ENCODE data around the gene APOA4.

APOA4 gene

DNA sequence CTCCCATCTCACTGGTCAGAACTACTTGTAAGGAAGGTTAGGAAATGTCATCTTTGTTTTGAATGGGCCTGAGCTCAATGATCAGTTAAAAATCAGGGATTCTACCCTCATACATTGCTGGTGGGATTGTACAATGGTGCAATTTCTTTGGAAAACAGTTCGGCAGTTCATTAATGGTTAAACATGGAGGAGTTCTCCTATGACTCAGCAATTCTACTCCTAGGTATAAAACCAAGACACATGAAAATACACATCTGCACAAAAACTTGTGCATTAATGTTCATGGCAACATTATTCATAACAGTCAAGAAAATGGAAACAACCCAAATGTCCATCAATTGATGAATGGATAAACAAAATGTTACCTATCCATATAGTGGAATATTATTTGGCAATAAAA is 26.6 kb downstream of the APOA4 start:
- no peak for DNase-seq

DNA sequence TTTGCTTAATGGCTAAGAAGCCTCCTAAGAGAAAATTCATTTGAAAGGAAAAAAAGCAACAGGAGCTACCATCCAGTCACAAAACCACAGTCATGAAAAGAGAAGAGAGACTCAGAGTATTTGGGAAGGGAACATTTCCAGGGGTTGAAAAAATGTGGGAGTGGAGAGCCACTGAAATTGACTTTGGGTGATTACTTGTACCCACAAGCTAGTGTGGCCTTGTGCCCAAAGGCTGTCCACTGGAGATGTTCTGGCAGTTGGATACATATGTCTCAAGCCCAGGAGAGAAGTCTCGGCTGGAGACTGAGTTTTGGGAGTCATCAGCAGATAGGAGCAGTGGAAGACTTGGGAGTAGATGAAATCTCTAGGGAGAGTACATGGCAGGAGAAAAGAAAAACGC is 28.3 kb downstream of the APOA4 start:
- no peak for DNase-seq

DNA sequence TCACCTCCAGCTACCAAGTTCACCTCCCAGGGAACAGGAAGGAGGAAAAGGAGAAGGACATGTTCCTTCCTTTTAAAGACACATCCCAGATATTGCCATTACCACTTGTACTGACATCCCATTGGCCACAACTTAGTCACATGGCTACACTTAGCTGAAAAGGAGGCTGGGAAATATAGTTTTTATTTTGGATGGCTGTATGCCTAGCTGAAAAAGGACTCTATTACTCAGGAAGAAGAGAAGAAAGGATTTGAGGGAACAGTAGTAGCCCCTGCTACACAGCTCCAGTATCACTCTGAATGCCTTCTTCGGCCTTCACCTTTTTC is 29.4 kb downstream of the APOA4 start:
- DNase-seq, result no peak

DNA sequence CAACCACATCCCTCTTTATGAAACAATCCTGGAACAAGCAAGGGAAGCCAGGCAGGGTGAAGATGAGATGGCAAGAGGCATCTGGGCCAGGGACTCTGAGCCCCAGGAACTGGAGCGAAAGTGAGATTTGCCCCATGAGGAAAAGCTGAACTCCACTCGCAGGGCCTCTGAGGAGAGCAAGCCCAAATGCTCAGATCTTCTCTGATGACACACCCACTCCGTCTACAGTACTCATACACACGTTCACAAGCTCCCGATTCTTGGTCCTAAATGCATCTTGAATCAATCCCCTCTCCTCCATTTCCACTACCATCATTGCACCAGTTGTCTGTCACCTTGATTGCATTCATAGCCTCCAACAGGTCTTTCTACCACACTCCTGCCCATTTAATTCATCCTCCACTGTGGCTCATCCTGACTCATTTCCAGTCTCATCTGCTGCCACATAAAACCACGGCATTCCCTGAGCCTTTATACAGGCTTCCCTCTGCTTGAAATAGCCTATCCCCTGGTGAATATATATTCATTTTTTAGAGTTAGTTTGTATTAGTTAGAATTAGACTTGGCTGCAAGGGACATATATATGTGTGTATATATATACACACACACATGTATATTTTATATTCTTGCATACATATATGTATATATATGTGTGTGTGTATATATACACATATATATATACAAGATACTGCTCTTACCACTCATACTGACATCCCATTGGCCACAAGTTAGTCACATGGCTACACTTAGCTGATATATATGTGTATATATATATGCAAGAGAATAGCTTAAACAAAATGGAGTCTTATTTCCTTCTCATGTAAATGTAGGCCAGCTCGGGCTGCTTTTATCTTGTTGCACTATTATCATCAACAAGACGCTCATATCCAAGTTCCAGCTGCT is 30.0 kb downstream of the APOA4 start:
- no peak for DNase-seq

DNA sequence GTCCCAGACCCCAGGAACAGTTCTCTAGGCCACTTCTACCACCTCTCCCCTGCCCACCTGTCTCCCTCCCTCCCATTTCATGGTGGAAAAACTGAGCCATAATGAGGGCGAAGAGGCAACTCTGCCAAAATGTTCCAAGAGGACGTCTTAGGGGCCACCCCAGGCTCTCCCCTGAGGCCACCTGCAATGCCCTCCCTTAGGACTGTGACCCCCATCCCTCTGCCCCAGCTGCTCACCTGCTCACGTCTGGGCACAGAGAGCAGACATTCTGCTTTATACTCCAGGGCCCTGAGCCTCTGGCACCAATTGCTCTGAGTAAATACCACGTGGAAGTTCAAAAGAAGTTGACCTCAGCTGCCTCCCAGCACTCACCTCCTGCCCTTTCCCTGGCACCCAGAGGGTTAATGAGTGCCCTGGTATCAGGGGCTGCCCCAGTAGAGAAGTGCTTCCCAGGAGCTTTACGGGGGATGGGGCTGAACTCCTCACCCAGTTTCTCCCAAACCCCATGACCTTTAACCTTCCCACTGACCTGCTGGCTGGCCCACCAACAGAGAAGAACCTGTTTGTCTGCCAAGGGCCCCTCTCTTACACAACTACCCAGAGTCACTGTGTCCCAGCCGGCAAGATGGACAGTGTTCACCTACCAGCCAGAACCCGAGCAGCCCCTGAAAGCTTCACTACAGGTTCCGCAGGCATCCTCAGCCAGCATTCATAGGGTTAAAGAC is 30.8 kb downstream of the APOA4 start:
- DNase-seq, result no peak

DNA sequence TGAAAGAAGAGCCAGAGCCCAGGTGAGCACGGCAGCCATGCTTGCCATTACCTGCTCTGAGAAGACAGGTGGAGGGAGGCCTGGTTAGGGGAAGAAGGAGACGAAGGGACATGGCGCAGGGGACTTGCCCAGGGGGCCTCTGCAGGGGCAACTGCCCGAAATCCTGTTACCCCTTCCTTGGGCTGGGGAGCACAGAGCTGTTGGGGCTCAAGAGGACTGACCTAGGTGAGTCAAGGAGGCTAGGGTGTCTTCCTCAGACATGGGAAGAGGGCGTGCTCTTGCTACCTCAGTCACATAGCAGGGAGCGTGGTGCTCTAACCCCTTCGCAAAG is 31.3 kb downstream of the APOA4 start, which contains the start of gene APOA5:
APOA5 (minus strand) TSS at position 67 of the 331 bp plus-strand sequence; CDS start at position 48, 19 bp downstream.
- no peak for DNase-seq

DNA sequence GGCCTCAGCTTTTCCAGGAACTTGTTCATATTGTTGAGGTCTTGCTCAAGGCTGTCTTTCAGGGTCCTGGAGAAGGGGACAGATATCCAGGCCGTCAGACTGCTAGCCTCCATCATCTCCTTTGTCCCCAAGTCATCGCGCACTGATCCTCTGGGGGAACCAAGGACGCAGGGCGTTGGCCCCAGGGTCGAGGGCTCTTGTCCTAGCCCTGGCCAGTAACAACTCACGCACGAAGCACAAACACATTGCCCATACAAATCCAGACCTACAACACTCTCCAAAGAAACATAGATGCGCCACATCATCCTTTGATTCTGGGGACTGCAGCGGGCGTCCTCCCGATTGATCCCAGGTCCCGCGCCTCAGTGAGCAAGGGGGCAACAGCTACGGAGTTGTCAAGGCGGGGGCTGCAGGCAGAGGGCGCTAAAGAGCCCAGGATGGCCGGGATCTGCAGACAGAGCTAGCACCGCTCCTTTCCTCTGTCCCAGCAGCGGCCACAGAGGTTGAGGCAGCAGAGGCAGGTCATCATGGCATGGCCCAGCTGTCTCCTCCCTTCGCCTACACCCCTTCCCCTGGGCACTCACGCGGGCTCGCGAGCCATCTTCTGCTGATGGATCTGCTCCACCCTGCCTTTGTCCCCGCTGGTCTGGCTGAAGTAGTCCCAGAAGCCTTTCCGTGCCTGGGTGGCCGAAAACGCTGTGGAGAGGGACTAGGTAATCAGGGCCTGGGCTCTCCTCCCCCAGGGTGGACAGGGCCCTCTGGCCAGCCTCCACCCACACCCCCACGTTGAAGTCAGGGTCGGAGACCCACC is 31.9 kb downstream of the APOA4 start:
- DNase-seq, result peak; percentile 78

DNA sequence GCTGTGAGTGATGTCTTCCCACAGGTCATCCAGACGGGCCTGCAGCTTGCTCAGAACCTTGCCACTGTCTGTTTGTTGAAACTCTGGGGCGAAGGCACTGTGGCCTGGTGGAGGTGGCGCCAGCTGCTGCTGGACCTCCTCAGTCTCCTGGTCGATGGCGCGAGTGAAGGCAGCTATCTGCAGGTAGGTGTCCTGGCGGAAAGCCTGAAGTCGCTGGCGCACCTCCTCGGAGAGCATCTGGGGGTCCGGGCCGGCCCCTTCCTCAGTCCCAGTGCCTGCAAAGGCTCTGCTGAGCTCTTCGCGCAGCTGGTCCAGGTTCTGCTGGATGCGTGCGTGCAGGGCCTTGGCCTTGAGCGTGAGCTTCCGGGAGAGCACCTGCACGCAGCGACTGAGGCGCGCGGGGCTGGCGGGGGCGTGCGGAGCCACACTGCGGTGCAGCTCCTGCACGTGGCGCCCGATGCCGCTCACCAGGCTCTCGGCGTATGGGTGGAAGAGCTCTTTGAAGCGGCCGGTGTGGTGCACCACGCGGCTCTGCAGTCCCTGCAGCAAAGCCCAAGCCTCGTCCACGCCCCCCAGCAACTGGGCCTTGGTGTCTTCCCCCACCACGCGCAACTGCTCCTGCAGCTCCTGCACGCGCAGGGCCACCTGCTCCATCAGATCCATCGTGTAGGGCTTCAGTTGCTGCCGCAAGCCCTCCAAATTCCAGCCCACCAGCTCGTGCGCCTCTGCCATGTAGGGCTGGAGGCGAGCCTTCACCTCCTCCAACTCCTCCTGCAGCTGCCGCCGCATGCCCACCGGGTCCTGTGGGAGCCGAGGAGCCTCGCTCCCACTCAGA is 32.7 kb downstream of the APOA4 start:
- DNase-seq, result no peak

DNA sequence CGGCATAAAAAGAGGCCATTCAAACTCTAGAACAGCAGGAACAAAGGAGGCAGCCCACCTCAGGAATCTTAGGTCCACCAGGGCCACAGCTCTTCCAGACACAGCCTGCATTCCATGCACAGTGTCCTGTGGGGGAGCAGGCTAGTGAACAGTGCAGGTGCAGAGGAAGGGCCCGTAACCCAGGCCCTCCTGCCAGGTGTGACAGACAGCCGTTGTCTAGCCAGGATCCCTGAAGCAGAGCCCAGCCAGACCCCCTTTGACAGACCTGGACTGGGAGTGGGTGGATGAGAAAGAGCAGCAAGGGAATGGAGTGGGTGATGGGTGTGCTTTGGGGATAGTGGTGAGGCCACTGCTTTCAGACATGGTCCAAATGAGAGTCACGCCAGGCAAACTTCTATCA is 34.1 kb downstream of the APOA4 start:
- no peak for DNase-seq

DNA sequence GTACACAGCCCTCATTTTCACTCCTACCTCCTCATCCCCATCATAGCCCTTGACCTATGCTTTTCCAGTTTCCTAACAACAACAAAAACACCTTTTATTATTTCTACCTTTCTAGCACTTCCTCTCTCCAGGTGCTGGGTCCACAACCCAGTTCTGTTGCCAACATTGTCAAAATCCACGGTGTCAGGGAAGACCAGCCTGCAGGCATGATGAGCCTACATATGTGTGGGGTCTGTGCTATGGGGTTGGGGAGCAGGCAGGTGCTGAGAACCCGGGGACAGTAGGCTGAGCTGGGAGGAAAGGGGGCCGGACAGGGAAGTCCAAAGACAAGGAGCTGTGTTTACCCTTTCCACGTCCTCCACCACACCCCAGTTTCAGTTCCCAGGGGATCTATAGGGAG is 34.6 kb downstream of the APOA4 start:
- DNase-seq, result no peak

DNA sequence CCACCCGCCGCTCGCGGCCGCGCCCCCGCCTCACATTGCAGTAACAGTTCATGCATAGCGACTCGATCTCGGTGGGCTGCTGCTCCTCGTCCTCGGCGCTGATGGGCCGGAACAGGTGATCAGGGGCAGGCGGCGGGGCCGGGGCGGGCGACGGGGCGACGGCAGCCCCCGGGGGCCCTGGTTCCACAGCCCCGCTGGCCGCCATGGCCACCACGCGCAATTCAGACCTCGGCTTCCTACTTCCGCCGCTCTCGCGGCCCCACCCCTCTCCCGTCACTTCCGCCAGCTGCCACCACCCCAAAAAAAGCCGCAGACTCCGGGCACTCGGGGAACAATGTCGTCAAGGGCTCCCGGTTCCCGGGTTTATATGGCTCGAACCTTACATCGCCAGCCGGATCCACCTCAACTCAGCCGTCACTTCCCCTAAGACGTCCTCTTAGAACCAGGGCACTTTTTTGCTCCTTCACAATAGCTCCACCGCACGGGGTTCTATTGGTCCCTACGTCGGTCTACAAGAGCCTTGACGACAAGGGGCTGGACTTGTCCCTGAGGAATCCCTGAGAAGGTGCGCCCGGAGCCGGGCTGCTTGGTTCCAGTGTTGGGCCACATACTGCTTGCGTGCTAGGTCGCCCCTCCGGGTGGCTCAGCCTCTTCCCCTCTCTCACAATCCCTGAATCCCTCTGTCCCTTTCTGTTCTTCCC is 35.2 kb downstream of the APOA4 start, which contains the start of gene ZPR1:
ZPR1 (minus strand) TSS at position 238 of the 701 bp plus-strand sequence; CDS start at position 205, 33 bp downstream.
- peak; percentile 90 for DNase-seq

DNA sequence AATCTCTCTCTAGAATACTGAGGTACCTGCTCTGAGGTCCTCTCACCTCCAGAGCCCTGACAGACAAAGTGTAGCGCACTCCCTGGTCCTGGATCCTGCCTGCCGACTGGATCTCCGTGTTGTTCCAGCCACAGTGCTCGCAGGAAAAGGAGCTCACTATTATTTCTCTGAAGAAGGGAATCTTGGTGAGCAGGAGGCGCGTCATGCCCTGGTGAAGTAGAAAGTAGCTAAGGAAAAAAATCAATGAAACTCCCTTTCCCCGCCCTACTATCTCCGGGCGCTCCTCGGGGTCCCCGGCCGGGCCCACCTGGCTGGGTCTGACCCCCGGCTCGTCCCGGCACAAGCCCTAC is 35.7 kb downstream of the APOA4 start:
- no peak for DNase-seq

DNA sequence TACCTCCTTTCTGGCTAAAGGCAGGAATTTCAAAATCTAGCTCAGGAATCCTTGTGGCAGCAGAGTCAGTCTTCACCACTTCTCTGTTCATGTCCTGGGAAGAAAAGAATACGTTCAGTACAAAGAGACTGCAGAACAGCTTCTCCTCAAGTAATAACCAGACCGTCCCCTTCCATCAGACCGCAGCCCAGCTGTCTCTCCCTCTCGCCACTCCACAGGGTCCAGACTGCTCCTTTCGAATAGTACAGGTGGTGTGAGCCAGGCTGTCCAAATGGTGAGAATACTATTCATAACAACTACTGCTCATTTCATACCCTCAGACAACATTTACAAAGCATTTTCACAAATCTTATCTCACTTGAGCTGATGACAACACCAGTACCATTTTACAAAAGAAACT is 36.1 kb downstream of the APOA4 start:
- no peak for DNase-seq

DNA sequence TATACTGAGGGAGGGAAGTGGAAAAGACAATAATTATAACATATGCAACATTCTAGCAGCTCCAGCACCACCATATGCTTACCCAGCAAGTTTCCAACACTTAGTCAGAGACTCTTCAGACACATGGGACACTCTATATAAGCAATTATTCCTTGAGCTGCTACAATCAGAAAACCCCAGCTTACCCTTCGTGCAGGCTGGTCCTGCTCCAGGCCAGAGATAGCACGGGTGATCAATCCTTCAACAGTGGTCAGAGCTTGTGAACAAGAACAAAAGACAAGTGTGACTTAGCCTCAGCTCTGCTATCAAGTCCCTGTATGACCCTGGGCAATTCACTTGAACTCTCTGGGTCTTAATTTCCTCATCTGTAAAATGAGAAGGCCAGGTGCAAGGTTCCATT is 36.8 kb downstream of the APOA4 start:
- DNase-seq, result no peak

DNA sequence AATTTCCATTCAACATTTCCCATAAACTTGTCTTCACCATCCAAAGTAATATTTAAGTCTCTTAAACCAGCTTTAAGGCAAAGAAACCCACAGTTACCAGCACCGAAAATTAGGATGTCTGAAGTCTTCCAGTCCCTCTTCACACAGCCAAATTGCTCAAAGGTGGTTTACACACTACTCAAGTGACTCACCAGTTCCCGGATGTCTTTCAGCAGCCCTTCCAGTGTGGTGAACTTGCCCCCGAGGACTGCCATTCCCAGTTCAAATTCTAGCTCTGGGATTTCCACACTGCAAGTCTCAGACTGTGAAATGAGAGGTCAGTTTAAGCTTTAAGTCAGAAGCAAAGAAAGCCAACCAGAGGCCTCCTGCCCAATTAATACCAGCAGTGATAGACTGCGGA is 40.4 kb downstream of the APOA4 start:
- DNase-seq, result no peak

DNA sequence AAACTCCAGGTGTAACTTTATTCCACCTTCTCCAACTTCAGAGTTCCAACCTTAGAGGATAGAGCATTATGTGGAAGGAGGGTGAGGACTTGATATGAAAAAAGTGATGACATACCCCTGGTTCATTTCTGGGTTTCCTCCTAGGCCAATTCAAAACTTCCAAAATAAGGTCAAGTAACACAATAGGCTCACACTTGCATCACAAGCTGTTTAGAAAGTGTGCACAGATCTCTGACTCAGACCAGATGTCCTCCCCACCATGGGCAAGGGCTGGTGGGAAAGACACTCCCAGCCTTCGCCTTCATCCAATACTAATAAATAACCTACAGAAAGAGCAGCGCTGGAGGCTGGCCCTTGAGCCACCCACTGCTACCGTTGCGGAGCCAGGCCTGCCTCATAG is 44.5 kb downstream of the APOA4 start:
- no peak for DNase-seq

DNA sequence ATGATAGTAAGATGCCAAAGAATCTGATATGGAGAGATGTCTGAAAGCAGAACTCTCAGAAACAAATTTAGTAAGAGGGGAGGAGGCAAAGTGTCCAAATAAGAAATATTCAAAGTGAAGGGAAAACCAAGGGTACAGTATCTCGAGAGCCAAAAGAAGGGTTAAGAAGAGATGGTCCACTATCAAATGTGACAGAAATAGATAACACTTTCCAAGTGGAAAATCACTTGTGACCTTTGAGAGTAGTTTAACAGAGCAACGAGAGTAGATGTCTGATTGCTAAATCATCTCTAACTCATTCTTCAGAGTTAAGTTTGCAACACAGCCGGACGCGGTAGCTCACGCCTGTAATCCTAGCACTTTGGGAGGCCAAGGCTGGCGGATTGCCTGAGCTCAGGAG is 46.0 kb downstream of the APOA4 start:
- no peak for DNase-seq

DNA sequence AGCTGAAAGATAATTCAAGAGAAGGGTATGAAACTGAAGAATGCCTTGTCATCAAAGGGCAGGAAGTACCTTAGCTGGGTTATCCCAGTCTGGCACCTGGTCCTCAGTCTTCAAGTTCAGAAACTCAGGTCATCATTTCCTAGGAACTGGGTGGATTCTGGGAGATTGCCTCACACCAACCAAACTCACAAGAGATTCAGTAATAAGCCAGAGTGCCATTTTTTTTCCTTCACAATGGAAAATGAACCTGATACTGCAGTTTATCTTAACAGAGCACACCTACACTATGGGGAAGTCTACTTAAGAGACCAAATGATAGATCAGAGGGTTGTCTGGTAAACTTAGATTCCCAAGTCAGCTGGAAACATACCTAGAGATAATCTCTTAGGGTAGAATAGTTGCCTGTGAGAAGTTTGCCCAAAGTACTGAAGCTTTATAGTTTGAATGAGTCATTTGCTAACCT is 46.6 kb downstream of the APOA4 start:
- no peak for DNase-seq

DNA sequence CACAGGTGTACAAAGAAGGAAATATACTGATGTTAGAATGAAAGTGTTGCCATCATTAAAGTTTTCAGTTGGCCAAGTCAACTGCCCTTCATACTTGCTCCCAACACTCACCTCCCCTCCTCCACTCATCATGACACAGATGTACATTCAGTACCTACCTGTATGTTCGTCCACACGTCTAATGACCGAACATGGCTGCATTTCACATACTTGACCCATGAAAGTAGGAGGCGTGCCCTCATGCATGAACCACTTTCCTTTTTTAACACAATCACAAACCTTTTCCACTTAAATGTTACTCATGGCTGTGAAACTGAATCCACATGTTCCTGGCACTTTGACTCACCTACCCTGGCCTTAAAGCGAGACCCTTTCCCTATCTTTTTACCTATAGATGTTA is 47.1 kb downstream of the APOA4 start:
- DNase-seq, result no peak

DNA sequence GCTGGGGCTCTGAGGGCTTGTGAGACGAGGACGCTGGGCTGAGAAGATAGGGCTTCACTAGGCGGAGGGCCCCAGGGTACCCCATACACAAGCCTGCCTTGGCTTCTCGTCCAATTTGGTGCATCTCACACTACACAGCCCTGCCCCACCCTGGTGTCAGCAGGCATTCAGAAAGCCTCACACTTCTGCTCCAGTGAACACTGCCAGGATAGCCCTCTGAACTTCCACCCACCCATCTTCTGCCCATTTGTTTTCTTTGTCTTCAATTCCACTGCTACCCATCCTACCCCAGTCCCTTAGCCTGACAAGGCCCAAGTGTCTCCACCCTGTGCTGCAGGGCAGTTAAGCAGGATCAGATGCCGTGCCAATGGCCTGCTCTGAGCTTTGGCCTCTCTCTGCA is 48.4 kb downstream of the APOA4 start:
- DNase-seq, result no peak

DNA sequence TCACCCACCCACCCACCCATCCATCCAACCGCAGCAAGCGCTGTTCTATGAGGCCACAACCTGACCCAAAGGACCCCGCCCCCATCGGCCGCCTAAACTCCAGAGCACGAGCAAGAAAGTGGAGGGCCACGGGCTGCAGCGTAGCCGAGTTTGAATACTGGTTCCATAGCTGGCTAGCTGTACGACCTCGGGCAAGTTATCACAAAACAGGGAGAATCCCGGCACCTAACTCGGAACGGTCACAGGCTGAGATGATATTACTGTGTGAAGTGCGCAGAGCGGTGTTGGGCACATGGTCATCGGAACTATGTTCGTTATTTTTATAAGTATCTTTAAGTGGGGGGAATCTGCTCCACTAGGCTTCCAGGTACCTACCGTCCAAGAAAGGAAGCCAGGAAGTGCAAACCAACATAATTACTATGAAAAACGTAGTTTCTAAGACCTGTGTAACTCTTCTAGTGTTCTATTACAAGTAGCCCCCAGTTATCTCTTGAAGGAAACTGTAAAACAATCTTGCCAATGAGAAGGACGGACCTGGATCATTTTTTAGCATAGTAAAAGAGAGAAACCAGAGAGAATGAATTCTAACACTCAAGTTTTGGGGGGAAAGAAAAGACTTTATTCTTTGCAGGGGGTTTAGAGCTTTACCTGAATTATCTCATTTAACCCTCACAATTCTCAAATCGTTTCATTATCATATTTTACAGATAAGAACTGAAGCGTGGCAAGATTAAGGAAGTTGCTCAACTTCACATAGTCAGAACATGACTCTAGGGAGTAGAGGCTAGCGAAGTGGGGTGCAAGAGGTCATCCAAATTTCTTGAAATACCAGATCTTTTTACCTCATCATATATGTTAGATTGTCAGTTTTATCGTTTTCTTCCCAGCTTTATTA is 49.7 kb downstream of the APOA4 start:
- no peak for DNase-seq
